Stimulated activated CD8-positive, alpha-beta memory T cell treated with anti-CD3 and anti-CD28 coated beads, Interleukin-12 subunit alpha, Interleukin-12 subunit beta, amount 100 ng/mL, for 1 hour (primary cell): Measurements from ENCODE around the gene RBL1.

Experiments
- DNase-seq: peaks from one replicate; pipeline ENCODE4 v3.0.0-alpha.2; 2020; ENCODE audit warnings: low read depth

RBL1 gene

DNA sequence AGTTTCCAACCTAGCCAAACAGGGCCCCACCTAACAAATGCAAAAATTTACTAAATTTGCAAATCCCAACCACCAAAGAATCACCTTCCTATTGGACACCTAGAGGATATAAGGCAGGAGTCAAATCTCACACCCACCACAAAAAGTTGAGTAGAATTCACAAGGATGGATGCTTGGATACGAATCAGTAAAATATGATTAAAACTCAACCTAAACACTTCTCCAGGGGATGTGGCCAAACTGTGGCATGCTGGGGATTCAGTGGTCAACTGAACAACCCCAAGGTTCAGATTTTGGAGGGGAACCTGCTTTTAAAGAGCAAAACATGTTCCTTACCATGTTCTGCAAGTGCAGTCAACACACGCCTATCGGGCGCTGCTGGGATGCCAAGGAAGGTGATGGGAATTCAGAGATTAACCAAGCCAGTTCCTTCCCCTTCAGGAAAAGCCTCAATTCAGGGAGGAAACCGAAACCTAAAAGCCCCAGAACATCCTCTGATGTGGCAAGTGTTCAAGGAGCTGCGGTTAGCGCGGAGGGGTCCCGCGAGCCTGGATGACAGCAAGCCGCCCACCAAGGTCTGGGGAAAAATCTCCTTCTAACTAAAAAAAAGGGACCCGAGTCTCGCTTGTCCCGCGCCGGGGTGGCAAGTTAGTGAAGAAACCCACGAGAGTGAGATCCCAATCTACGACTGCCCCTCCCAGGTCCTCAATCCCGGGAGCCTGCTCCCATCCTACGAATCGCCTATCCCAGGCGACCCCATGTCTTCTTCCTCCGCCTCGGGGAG lies 145.2 kb downstream of the RBL1 start:
- no peak for DNase-seq
